HepG2 (cell line): ENCODE results near the gene TRMT10C. TPM values are rescaled to one million over a fixed set of nuclear protein-coding genes. Genes with fewer than 3 reads are reported as not detected.
A peak's percentile ranks its signal among the peaks of the same experiment; 100 is the strongest.

Experiments used
- ATF7 ChIP-seq, 2 experiments: fragments of 450-650 bp in 1 of 2; sonication (generic) in 1 of 2; formaldehyde crosslinking in 1 of 2; IDR thresholded peaks; 2 replicates each; pipeline versions ENCODE4 v1.4.0 to v1.6.1; 2016 to 2020; ENCODE audit warnings: antibody characterized with exemption in 1 of 2, mild to moderate bottlenecking in 1 of 2, missing genetic modification reagents in 1 of 2
- BCL6 ChIP-seq: IDR thresholded peaks from 2 replicates; pipeline ENCODE4 v1.6.1; 2016; ENCODE audit warnings: missing genetic modification reagents, missing compliant biosample characterization
- CBX1 ChIP-seq: IDR thresholded peaks from one replicate; pipeline ENCODE4 v1.6.1; 2016; ENCODE audit warnings: antibody characterized with exemption, low read depth
- CREB3 ChIP-seq: sonication (generic); formaldehyde crosslinking; IDR thresholded peaks from 2 replicates; pipeline ENCODE4 v1.5.0; 2020; ENCODE audit warnings: missing genetic modification reagents
- CTCF ChIP-seq: sonication (generic); formaldehyde crosslinking; IDR thresholded peaks from 2 replicates; pipeline ENCODE4 v1.5.0; 2020; ENCODE audit warnings: mild to moderate bottlenecking, missing genetic modification reagents, moderate library complexity
- ESRRA ChIP-seq: sonication (generic); formaldehyde crosslinking; IDR thresholded peaks from 2 replicates; pipeline ENCODE4 v1.5.1; 2020; ENCODE audit warnings: mild to moderate bottlenecking, low read depth, missing genetic modification reagents
- HMG20A ChIP-seq: IDR thresholded peaks from 2 replicates; pipeline ENCODE4 v1.6.1; 2016; ENCODE audit warnings: borderline replicate concordance
- IKZF1 ChIP-seq: fragments of 450-650 bp; IDR thresholded peaks from 2 replicates; pipeline ENCODE4 v1.7.1; 2016
- KDM2A ChIP-seq: sonication (generic); formaldehyde crosslinking; IDR thresholded peaks from 2 replicates; pipeline ENCODE4 v1.4.0; 2020; ENCODE audit warnings: low read depth, missing genetic modification reagents, borderline replicate concordance
- NFE2L1 ChIP-seq: sonication (generic); formaldehyde crosslinking; IDR thresholded peaks from 2 replicates; pipeline ENCODE4 v1.4.0; 2020; ENCODE audit warnings: missing genetic modification reagents, mild to moderate bottlenecking, borderline replicate concordance
- POLR2A ChIP-seq, 2 experiments: IDR thresholded peaks; 2 replicates each; pipeline ENCODE4 v1.6.1; 2011; ENCODE audit warnings: low read depth in 2 of 2, low read length in 2 of 2, mild to moderate bottlenecking in 1 of 2, moderate library complexity in 1 of 2; ENCODE audit not compliant: insufficient read depth in 1 of 2
- POLR2G ChIP-seq: fragments of 200-400 bp; formaldehyde crosslinking; IDR thresholded peaks from 2 replicates; pipeline ENCODE4 v1.6.1; 2018; ENCODE audit warnings: mild to moderate bottlenecking, low read depth, low read length, moderate library complexity
- RCOR2 ChIP-seq: IDR thresholded peaks from 2 replicates; pipeline ENCODE4 v1.6.1; 2016; ENCODE audit warnings: missing biosample characterization, missing genetic modification reagents
- SIX4 ChIP-seq: sonication (generic); formaldehyde crosslinking; IDR thresholded peaks from 2 replicates; pipeline ENCODE4 v1.4.0; 2020; ENCODE audit warnings: missing genetic modification reagents
- TFAP4 ChIP-seq: sonication (generic); IDR thresholded peaks from 2 replicates; pipeline ENCODE4 v1.6.1; 2016; ENCODE audit warnings: low read depth, borderline replicate concordance
- WIZ ChIP-seq: sonication (generic); formaldehyde crosslinking; IDR thresholded peaks from 2 replicates; pipeline ENCODE4 v1.5.1; 2020; ENCODE audit warnings: mild to moderate bottlenecking, missing genetic modification reagents
- ZBTB1 ChIP-seq: sonication (generic); formaldehyde crosslinking; IDR thresholded peaks from 2 replicates; pipeline ENCODE4 v1.4.0; 2020; ENCODE audit warnings: missing genetic modification reagents, borderline replicate concordance
- ZEB1 ChIP-seq: IDR thresholded peaks from 2 replicates; pipeline ENCODE4 v1.6.1; 2012; ENCODE audit warnings: mild to moderate bottlenecking, low read depth, inconsistent platforms; ENCODE audit not compliant: insufficient replicate concordance
- ZFP1 ChIP-seq: IDR thresholded peaks from 2 replicates; pipeline ENCODE4 v1.6.1; 2016
- ZKSCAN1 ChIP-seq: fragments of 150-350 bp; IDR thresholded peaks from 2 replicates; pipeline ENCODE4 v1.6.1; 2014; ENCODE audit warnings: low read length
- ZNF160 ChIP-seq: sonication (generic); formaldehyde crosslinking; IDR thresholded peaks from 2 replicates; pipeline ENCODE4 v1.8.0; 2022; ENCODE audit warnings: mild to moderate bottlenecking, inconsistent platforms, missing genetic modification reagents
- ZNF354B ChIP-seq: sonication (generic); formaldehyde crosslinking; IDR thresholded peaks from 2 replicates; pipeline ENCODE4 v1.8.0; 2022; ENCODE audit warnings: mild to moderate bottlenecking, missing genetic modification reagents
- ZNF430 ChIP-seq: sonication (generic); formaldehyde crosslinking; IDR thresholded peaks from 2 replicates; pipeline ENCODE4 v1.9.0; 2021; ENCODE audit warnings: mild to moderate bottlenecking, missing genetic modification reagents
- ZNF501 ChIP-seq: sonication (generic); formaldehyde crosslinking; IDR thresholded peaks from 2 replicates; pipeline ENCODE4 v1.5.1; 2020; ENCODE audit warnings: mild to moderate bottlenecking, moderate library complexity, missing genetic modification reagents
- ZSCAN29 ChIP-seq: sonication (generic); formaldehyde crosslinking; conservative IDR thresholded peaks from 2 replicates; pipeline ENCODE4 v1.4.0; 2020; ENCODE audit warnings: mild to moderate bottlenecking, missing genetic modification reagents
- polyA plus RNA-seq, 8 experiments: library from polyadenylated mRNA; depleted of rRNA in 3 of 8; stranded (reverse) in 7 of 8; unstranded in 1 of 8; fragments of >200 nt; fragmentation: Illumina TruSeq in 4 of 8; extraction: Trizol in 4 of 8; gene quantifications; 2 replicates each; pipeline versions ENCODE4 v1.2.1 to v1.2.3, GENCODE V29; 2011 to 2016; ENCODE audit warnings: low read depth in 4 of 8, missing spikeins in 1 of 8, mixed read lengths in 1 of 8; ENCODE audit not compliant: insufficient read depth in 1 of 8
- total RNA-seq, 5 experiments: library from RNA; depleted of rRNA; stranded (reverse); fragments of >200 nt; fragmentation: Illumina TruSeq; extraction: Trizol; gene quantifications; 2 replicates each; pipeline ENCODE4 v1.2.3, GENCODE V29; 2016; ENCODE audit warnings: low read depth in 1 of 5
- TF ChIP-seq, protein P1 (sequence below): sonication (generic); formaldehyde crosslinking; IDR thresholded peaks from 2 replicates; pipeline ENCODE4 v1.5.1; 2020; ENCODE audit warnings: missing genetic modification reagents, mild to moderate bottlenecking, borderline replicate concordance

TRMT10C gene
- total and polyA plus RNA-seq, 2 of the 13 experiments (the other 11 are each of a cell fraction or from before 2014, with no cell fraction given), result 10.8 to 39.2 TPM

GRCh38 chr3:101573449-101574387 lies 12.1 kb downstream of the TRMT10C start, which contains the start of gene PCNP (continued):
- peak; percentile 78; the same call in 1 of the 2 replicates for TF ChIP-seq ZNF430 (CRISPR knock-in tag)
- 0 out of 2 replicates have a peak, but pooled peaks have one; percentile 41 for TF ChIP-seq ESRRA (CRISPR knock-in tag)
- TF ChIP-seq ZBTB1, result no peak
- 0 out of 2 replicates have a peak, but pooled peaks have one; percentile 45 for TF ChIP-seq SIX4
- no peak for TF ChIP-seq ZSCAN29
- TF ChIP-seq WIZ, result no peak
- peak; percentile 79 for TF ChIP-seq KDM2A (CRISPR knock-in tag)
- TF ChIP-seq TFAP4, result peak; percentile 40; the same call in 1 of the 2 replicates
- no peak for TF ChIP-seq IKZF1
- no peak for TF ChIP-seq HMG20A (CRISPR knock-in tag)
- TF ChIP-seq CREB3, result no peak
- no peak for TF ChIP-seq CBX1
- TF ChIP-seq POLR2A (IDR thresholded peaks at IDR 0.05; ENCODE audit: insufficient read depth in 1 of 2, low read depth in 2 of 2, low read length in 2 of 2), result peak; percentile 90 to 92
- TF ChIP-seq, protein P1, sequence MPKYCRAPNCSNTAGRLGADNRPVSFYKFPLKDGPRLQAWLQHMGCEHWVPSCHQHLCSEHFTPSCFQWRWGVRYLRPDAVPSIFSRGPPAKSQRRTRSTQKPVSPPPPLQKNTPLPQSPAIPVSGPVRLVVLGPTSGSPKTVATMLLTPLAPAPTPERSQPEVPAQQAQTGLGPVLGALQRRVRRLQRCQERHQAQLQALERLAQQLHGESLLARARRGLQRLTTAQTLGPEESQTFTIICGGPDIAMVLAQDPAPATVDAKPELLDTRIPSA (CRISPR knock-in tag), result no peak
- no peak; the same call in 1 of the 2 replicates for TF ChIP-seq BCL6
- no peak for TF ChIP-seq RCOR2
- peak; percentile 94 for TF ChIP-seq ATF7 (IDR thresholded peaks at IDR 0.05)
- TF ChIP-seq ATF7 (CRISPR knock-in tag; IDR thresholded peaks at IDR 0.05), result peak; percentile 91
- peak; percentile 80 for TF ChIP-seq CTCF (CRISPR knock-in tag)
- 0 out of 2 replicates have a peak, but pooled peaks have one; percentile 53 for TF ChIP-seq NFE2L1 (CRISPR knock-in tag)
- no peak for TF ChIP-seq ZEB1
- TF ChIP-seq ZNF501 (CRISPR knock-in tag), result peak; percentile 89
- peak; percentile 95 for TF ChIP-seq POLR2G
- 0 out of 2 replicates have a peak, but pooled peaks have one; percentile 14 for TF ChIP-seq ZKSCAN1
- peak; percentile 88; the same call in 1 of the 2 replicates for TF ChIP-seq ZNF160 (CRISPR knock-in tag)
- TF ChIP-seq ZNF354B (CRISPR knock-in tag), result 0 out of 2 replicates have a peak, but pooled peaks have one; percentile 11
- TF ChIP-seq ZFP1 (CRISPR knock-in tag), result peak; percentile 56; the same call in 1 of the 2 replicates
